GM12878 (cell line): Measurements from ENCODE around the gene VPS8. TPM values are rescaled to one million over a fixed set of nuclear protein-coding genes. Genes with fewer than 3 reads are reported as not detected.

Experiments
- ATAC-seq: fragments of 200-7000 bp; cut with Tn5 transposase; 3 replicates; pipeline ENCODE4 v1.9.1; 2020; ENCODE audit warnings: mild to moderate bottlenecking, moderate library complexity
- BruUV-seq: library from RNA; stranded (reverse); fragments of 400-500 nt; replicated peaks from 2 replicates; lab custom pipeline; 2021; lab: Mats Ljungman, UMichigan
- CTCF ChIA-PET: fragments of 300-600 bp; sonication (Branson Sonifier 250); formaldehyde crosslinking; extraction: SDS; loops from one replicate; lab custom pipeline; 2021; ENCODE audit warnings: inconsistent platforms; lab: Yijun Ruan, JAX
- POLR2A ChIA-PET: fragments of 350-600 bp; formaldehyde crosslinking; extraction: SDS; loops from one replicate; lab custom pipeline; 2021; ENCODE audit warnings: inconsistent platforms; lab: Charles Lee
- RAD21 ChIA-PET: fragments of 300-600 bp; sonication (Branson Sonifier 250); formaldehyde crosslinking; loops from one replicate; lab custom pipeline; 2023; ENCODE audit warnings: antibody characterized with exemption; ENCODE audit not compliant: unreplicated experiment; lab: Charles Lee
- SMC1A ChIA-PET: fragments of 300-600 bp; sonication (Branson Sonifier 250); formaldehyde crosslinking; loops from one replicate; lab custom pipeline; 2023; ENCODE audit not compliant: unreplicated experiment, uncharacterized antibody; lab: Charles Lee
- DNase-seq: peaks from one replicate; pipeline ENCODE4 v3.0.0-alpha.2; 2011; ENCODE audit warnings: low read depth, low spot score
- FAIRE-seq: peaks from 3 replicates; lab custom pipeline; 2011; peaks lifted over from hg19 to GRCh38; lab: Jason Lieb, UNC
- H2AFZ ChIP-seq: 2 replicates; pipeline ENCODE4 v1.6.0; 2011; ENCODE audit warnings: low read depth, low read length, control low read depth; ENCODE audit not compliant: control insufficient read depth
- H3K27ac ChIP-seq: 2 replicates; pipeline ENCODE4 v1.5.1; 2011; ENCODE audit warnings: control low read depth; ENCODE audit not compliant: control insufficient read depth, insufficient read depth
- H3K27me3 ChIP-seq, 2 experiments: replicated peaks in 1 of 2; 2 replicates each; pipeline versions ENCODE4 v1.6.0 to v1.6.1; 2011; ENCODE audit warnings: low read length in 1 of 2; ENCODE audit not compliant: control insufficient read depth in 2 of 2, insufficient read depth in 2 of 2
- H3K36me3 ChIP-seq, 2 experiments: 2 replicates each; pipeline ENCODE4 v1.5.1; 2011; ENCODE audit warnings: low read length in 1 of 2; ENCODE audit not compliant: control insufficient read depth in 2 of 2, insufficient read depth in 2 of 2
- H3K4me1 ChIP-seq: 2 replicates; pipeline ENCODE4 v1.6.1; 2011; ENCODE audit warnings: mild to moderate bottlenecking, low read length, moderate library complexity, mixed read lengths; ENCODE audit not compliant: control insufficient read depth, insufficient read depth
- H3K4me2 ChIP-seq: 2 replicates; pipeline ENCODE4 v1.6.0; 2011; ENCODE audit warnings: control low read depth; ENCODE audit not compliant: control insufficient read depth, insufficient read depth
- H3K4me3 ChIP-seq: fragments of 200-600 bp; sonication (generic); 2 replicates; pipeline ENCODE4 v1.5.1; 2016
- H3K79me2 ChIP-seq: 2 replicates; pipeline ENCODE4 v1.6.0; 2011; ENCODE audit warnings: low read length; ENCODE audit not compliant: control insufficient read depth, insufficient read depth
- H3K9ac ChIP-seq: 2 replicates; pipeline ENCODE4 v1.8.0; 2011; ENCODE audit warnings: low read length, control low read depth, mixed read lengths; ENCODE audit not compliant: control insufficient read depth, insufficient read depth
- H3K9me3 ChIP-seq: replicated peaks from 3 replicates; pipeline ENCODE4 v1.5.1; 2011; ENCODE audit warnings: mild to moderate bottlenecking, low read length; ENCODE audit not compliant: control insufficient read depth, insufficient read depth
- H4K20me1 ChIP-seq: 2 replicates; pipeline ENCODE4 v1.6.0; 2011; ENCODE audit not compliant: control insufficient read depth, insufficient read depth
- BCL3 ChIP-seq: IDR thresholded peaks from 2 replicates; pipeline ENCODE4 v1.6.1; 2011; ENCODE audit warnings: borderline replicate concordance, low read depth, mild to moderate bottlenecking, moderate library complexity, low read length; ENCODE audit not compliant: insufficient read depth, poor library complexity, severe bottlenecking
- E4F1 ChIP-seq: fragments of 450-650 bp; IDR thresholded peaks from 2 replicates; pipeline ENCODE4 v1.6.1; 2018; ENCODE audit warnings: borderline replicate concordance, mild to moderate bottlenecking; ENCODE audit not compliant: partially characterized antibody
- JUND ChIP-seq: IDR thresholded peaks from 2 replicates; pipeline ENCODE4 v1.6.1; 2012; ENCODE audit warnings: low read depth, mild to moderate bottlenecking, low read length, improper control_type of control experiment, moderate library complexity
- SREBF2 ChIP-seq: IDR thresholded peaks from 2 replicates; pipeline ENCODE4 v1.6.1; 2012; ENCODE audit warnings: mild to moderate bottlenecking, low read length
- STAT1 ChIP-seq: fragments of 450-650 bp; conservative IDR thresholded peaks from 2 replicates; pipeline ENCODE4 v1.6.1; 2014; ENCODE audit warnings: antibody characterized with exemption, mild to moderate bottlenecking
- YBX1 ChIP-seq: fragments of 450-650 bp; IDR thresholded peaks from 2 replicates; pipeline ENCODE4 v1.6.1; 2016; ENCODE audit warnings: antibody characterized with exemption
- YY1 ChIP-seq: IDR thresholded peaks from 2 replicates; pipeline ENCODE4 v1.6.1; 2011; ENCODE audit warnings: low read depth, mild to moderate bottlenecking, low read length
- ZBTB4 ChIP-seq: fragments of 450-650 bp; formaldehyde crosslinking; IDR thresholded peaks from 2 replicates; pipeline ENCODE4 v1.4.0; 2022; ENCODE audit warnings: mild to moderate bottlenecking, moderate library complexity
- ZNF687 ChIP-seq: fragments of 450-650 bp; IDR thresholded peaks from 2 replicates; pipeline ENCODE4 v1.6.1; 2017; ENCODE audit warnings: mild to moderate bottlenecking, moderate library complexity
- WGBS: methylation state at CpG from one replicate; pipeline ENCODE4 v1.1.6; 2016; ENCODE audit warnings: low lambda C conversion rate; ENCODE audit not compliant: insufficient replicate concordance, insufficient coverage; ENCODE audit errors: missing lambda C conversion rate; 5-methylcytosine and 5-hydroxymethylcytosine counted together
- in situ Hi-C: fragments of 300-500 bp; cut with MboI; formaldehyde crosslinking; loops from 9 replicates; pipeline ENCODE4 v1.14.3; 2018; ENCODE audit warnings: mixed read lengths
- intact Hi-C: fragments of 100-400 bp; cut with micrococcal nuclease; formaldehyde crosslinking; loops from one replicate; pipeline ENCODE4 v1.14.2; 2022; ENCODE audit not compliant: unreplicated experiment
- polyA plus RNA-seq, 11 experiments: library from polyadenylated mRNA; depleted of rRNA in 4 of 11; unstranded in 6 of 11; stranded (reverse) in 5 of 11; fragments of >200 nt; fragmentation: Nextera tagmentation in 4 of 11; fragmentation: Illumina TruSeq in 1 of 11; extraction: Ambion mirVana in 4 of 11; extraction: Trizol in 1 of 11; gene quantifications; 1 replicate in 1 of 11; 2 replicates in 10 of 11; pipeline versions ENCODE4 v1.2.1 to v1.2.3, GENCODE V29; 2011 to 2016; ENCODE audit warnings: inconsistent platforms in 2 of 11, missing spikeins in 2 of 11, low read depth in 1 of 11
- total RNA-seq, 4 experiments: library from RNA; depleted of rRNA in 3 of 4; stranded (reverse); fragments of >200 nt in 3 of 4; fragmentation: Illumina TruSeq in 1 of 4; extraction: Trizol in 1 of 4; gene quantifications; 2 replicates each; pipeline versions ENCODE4 v1.2.1 to v1.2.3, GENCODE V29; 2013 to 2021

VPS8 gene
- total and polyA plus RNA-seq, 10 of the 15 experiments (the other 5 are each of a cell fraction or from before 2014, with no cell fraction given), result 8.9 to 34.7 (median 20.9) TPM

- TF ChIP-seq ZBTB4 (CRISPR knock-in tag), result no peak
- no peak for TF ChIP-seq YY1
- TF ChIP-seq YBX1, result no peak
- TF ChIP-seq ZNF687, result no peak
Measured at GRCh38 chr3:184780981-184781515, 30.9 kb upstream of the VPS8 start (continued).

GRCh38 chr3:184781801-184782200 is 30.2 kb upstream of the VPS8 start:
- no peak overlapping the region for H3K4me3 ChIP-seq
- SMC1A ChIA-PET, result no interaction called here
- H3K4me1 ChIP-seq, result no peaks in the 10 kb centered on the region
- no peak overlapping the region for H2AFZ ChIP-seq
- H4K20me1 ChIP-seq, result no peaks in the 10 kb centered on the region
- ATAC-seq (no peak), DNase-seq (no peak), FAIRE-seq (no peak)
- CTCF ChIA-PET, result no interaction called here
- intact Hi-C loops, result no loop called here
- no peak overlapping the region for H3K9ac ChIP-seq
- POLR2A ChIA-PET, result no interaction called here
- H3K79me2 ChIP-seq, result no peaks in the 10 kb centered on the region
- H3K27ac ChIP-seq, result no peak overlapping the region
- in situ Hi-C loops, result no loop called here
- no peak overlapping the region for H3K4me2 ChIP-seq
- no TSS peak for BruUV-seq
- H3K36me3 ChIP-seq, result no peaks in the 10 kb centered on the region
- RAD21 ChIA-PET, result interaction anchor here (0.7 kb wide), 1 partner anchor 18 kb away, joined by 4 read pairs; no protein-coding TSS in a partner anchor
- H3K9me3 ChIP-seq, result no peaks in the 10 kb centered on the region
- WGBS, result 63% methylated on average over 4 of the region's 4 CpGs
- no peaks in the 10 kb centered on the region; a peak in 1 of 4 replicates for H3K27me3 ChIP-seq
- no peak for TF ChIP-seq JUND
- no peak for TF ChIP-seq STAT1
- TF ChIP-seq E4F1, result no peak
- TF ChIP-seq BCL3, result no peak
- TF ChIP-seq SREBF2, result no peak
